Right lobe of liver (tissue), 6 donors: ENCODE results near the gene FOXN4. TPM values are rescaled to one million over a fixed set of nuclear protein-coding genes. Genes with fewer than 3 reads are reported as not detected.

Experiments used
- ATAC-seq, 4 donors: fragments of 200-7000 bp; cut with Tn5 transposase; one replicate each; pipeline ENCODE4 v1.9.1; 2020; ENCODE audit warnings: mild to moderate bottlenecking in 4 of 4, moderate library complexity in 4 of 4
- DNase-seq, 3 donors: peaks; one replicate each; pipeline ENCODE4 v3.0.0-alpha.2; 2020
- H3K27ac ChIP-seq, 3 donors: fragments of 200-600 bp; one replicate each; pipeline ENCODE4 v1.8.0; 2022
- H3K27me3 ChIP-seq, 2 donors: fragments of 200-600 bp; one replicate each; pipeline ENCODE4 v1.8.0; 2022
- H3K36me3 ChIP-seq, 4 donors: fragments of 200-600 bp; sonication (generic) in 1 of 4; one replicate each; pipeline versions ENCODE4 v1.5.1 to v1.8.0; 2017 to 2022; ENCODE audit warnings: control low read depth in 1 of 4
- H3K4me1 ChIP-seq, 4 donors: fragments of 200-600 bp; sonication (generic) in 1 of 4; one replicate each; pipeline versions ENCODE4 v1.5.1 to v1.8.0; 2017 to 2022; ENCODE audit warnings: control low read depth in 1 of 4
- H3K4me3 ChIP-seq, 3 donors: fragments of 200-600 bp; one replicate each; pipeline ENCODE4 v1.8.0; 2022
- H3K9me3 ChIP-seq, 4 donors: fragments of 200-600 bp; sonication (generic) in 1 of 4; one replicate each; pipeline versions ENCODE4 v1.5.1 to v1.8.0; 2017 to 2022; ENCODE audit warnings: control low read depth in 1 of 4
- CTCF ChIP-seq, 4 donors: fragments of 200-600 bp in 3 of 4; fragments of 450-650 bp in 1 of 4; IDR thresholded peaks; one replicate each; pipeline versions ENCODE4 v1.5.1 to v1.8.0; 2016 to 2022; ENCODE audit warnings: antibody characterized with exemption in 4 of 4, mild to moderate bottlenecking in 2 of 4
- POLR2A ChIP-seq: fragments of 450-650 bp; IDR thresholded peaks from one replicate; pipeline ENCODE4 v1.6.1; 2017; ENCODE audit warnings: antibody characterized with exemption, mild to moderate bottlenecking
- WGBS: methylation state at CpG from one replicate; pipeline ENCODE4 v1.1.6; 2018; ENCODE audit warnings: low coverage, low lambda C conversion rate; ENCODE audit not compliant: insufficient coverage; ENCODE audit errors: missing lambda C conversion rate; 5-methylcytosine and 5-hydroxymethylcytosine counted together
- intact Hi-C, 2 donors: fragments of 100-400 bp; cut with DNase I; formaldehyde crosslinking; loops; one replicate each; pipeline versions ENCODE4 v1.11.2 to v1.14.1; 2022
- total RNA-seq, 6 experiments: library from RNA; depleted of rRNA in 2 of 6; stranded (reverse); fragments of >200 nt in 2 of 6; fragmentation: NEBNext Ultra II Directional in 3 of 6; extraction: Animal tissue kit (Norgen Biotek cat#: 25700) in 3 of 6; gene quantifications; one replicate each; pipeline versions ENCODE4 v1.1.0 to v1.2.4, GENCODE V29; 2016 to 2023
- donor health status: DM: no; HTN: yes; CAD: no.
- donor health status: DM: no; HTN: no; CAD: no.
- donor health status: DM: no; HTN: no; CAD: no.
- donor health status: DM: no; HTN: yes; CAD: no.
- donor health status: DM: no; HTN: yes; CAD: no.

FOXN4 gene
- total RNA-seq, 6 experiments from 2014 or later, result 0.06 to 0.86 (median 0.15) TPM; not detected in 2

GRCh38 chr12:109244073-109244472, 65.0 kb downstream of the FOXN4 start:
- WGBS, result 59% methylated on average over 5 of the region's 5 CpGs
- ATAC-seq, result peak; percentile 15 to 69 (median 38)
- H3K9me3 ChIP-seq, result no peaks in the 10 kb centered on the region
- H3K27me3 ChIP-seq, result no peaks in the 10 kb centered on the region
- intact Hi-C loops, result no loop called here
- H3K27ac ChIP-seq, result no peak overlapping the region
- peaks cover 0 to 86% (median 51%) of the 10 kb centered on the region in 4 donors for H3K36me3 ChIP-seq
- TF ChIP-seq CTCF (IDR thresholded peaks at IDR 0.05), result no peak
- no peak for TF ChIP-seq POLR2A
- no peak overlapping the region for H3K4me3 ChIP-seq
- peaks cover 0 to 22% (median 8%) of the 10 kb centered on the region in 4 donors for H3K4me1 ChIP-seq
- no peak for DNase-seq

- Histone ChIP-seq H3K4me1 (peaks cover 0 to 3% (median under 1%) of the 10 kb centered on the region in 4 donors), H3K9me3 (no peaks in the 10 kb centered on the region), H3K27me3 (no peaks in the 10 kb centered on the region), H3K27ac (no peak overlapping the region), H3K4me3 (no peak overlapping the region), H3K36me3 (peaks cover 3 to 96% (median 64%) of the 10 kb centered on the region in 4 donors)
- ATAC-seq, result no peak
- 62% methylated on average over 4 of the region's 5 CpGs for WGBS
- no peak for TF ChIP-seq POLR2A
- no peak for TF ChIP-seq CTCF (IDR thresholded peaks at IDR 0.05)
- intact Hi-C loops, result no loop called here
- DNase-seq, result no peak
Observed at GRCh38 chr12:109241936-109242335, 67.1 kb downstream of the FOXN4 start.

GRCh38 chr12:109240365-109240764, 68.7 kb downstream of the FOXN4 start:
- Histone ChIP-seq H3K27ac (no peak overlapping the region), H3K9me3 (no peaks in the 10 kb centered on the region), H3K36me3 (peaks cover 3 to 96% (median 64%) of the 10 kb centered on the region in 4 donors), H3K4me1 (no peaks in the 10 kb centered on the region), H3K27me3 (no peaks in the 10 kb centered on the region), H3K4me3 (no peak overlapping the region)
- DNase-seq, result no peak
- no peak for ATAC-seq
- intact Hi-C loops, result no loop called here
- 96% methylated on average over 2 of the region's 2 CpGs for WGBS
- TF ChIP-seq POLR2A, result no peak
- no peak for TF ChIP-seq CTCF (IDR thresholded peaks at IDR 0.05)

- Histone ChIP-seq H3K4me3 (no peak overlapping the region), H3K9me3 (no peaks in the 10 kb centered on the region), H3K27me3 (no peaks in the 10 kb centered on the region), H3K4me1 (no peaks in the 10 kb centered on the region), H3K36me3 (peaks cover 3 to 96% (median 64%) of the 10 kb centered on the region in 4 donors), H3K27ac (no peak overlapping the region)
- TF ChIP-seq CTCF (IDR thresholded peaks at IDR 0.05) (no peak), POLR2A (no peak)
- intact Hi-C loops, result no loop called here
- DNase-seq (no peak), ATAC-seq (peak in 1 of 4 donors; percentile 31)
- WGBS, result 80% methylated on average over 2 of the region's 11 CpGs
Observed at GRCh38 chr12:109239691-109240090, 69.4 kb downstream of the FOXN4 start.

GRCh38 chr12:109239179-109239578, 69.9 kb downstream of the FOXN4 start:
- TF ChIP-seq CTCF (IDR thresholded peaks at IDR 0.05) (no peak), POLR2A (no peak)
- Histone ChIP-seq H3K27ac (no peak overlapping the region), H3K27me3 (no peaks in the 10 kb centered on the region), H3K4me3 (no peak overlapping the region), H3K4me1 (no peaks in the 10 kb centered on the region), H3K36me3 (peaks cover 3 to 96% (median 63%) of the 10 kb centered on the region in 4 donors), H3K9me3 (no peaks in the 10 kb centered on the region)
- intact Hi-C loops, result no loop called here
- ATAC-seq, result no peak
- DNase-seq, result no peak
- WGBS, result 73% methylated on average over 4 of the region's 4 CpGs
